Embryonic facial prominence (tissue), 1 donor: ENCODE results near the gene MEST.
"Not testable (repeated sequence)": the region's sequence is repeated elsewhere in the genome, so short reads cannot be mapped to it uniquely, and the experiment has no call there.

Source experiments
- DNase-seq: peaks from one replicate; pipeline ENCODE4 v3.0.0-alpha.2; 2016; ENCODE audit errors: extremely low spot score

MEST gene

GRCh38 chr7:130483031-130483430, 8.9 kb upstream of the MEST start:
- no peak for DNase-seq

- no peak for DNase-seq
Measured at GRCh38 chr7:130485734-130486113, 6.2 kb upstream of the MEST start.

- no peak for DNase-seq
Measured at GRCh38 chr7:130486114-130486953, 5.6 kb upstream of the MEST start.

- DNase-seq = no peak
Measured at GRCh38 chr7:130486954-130487436, 4.9 kb upstream of the MEST start.

- DNase-seq = no peak
Measured at GRCh38 chr7:130488392-130489139, 3.3 kb upstream of the MEST start.

DNA sequence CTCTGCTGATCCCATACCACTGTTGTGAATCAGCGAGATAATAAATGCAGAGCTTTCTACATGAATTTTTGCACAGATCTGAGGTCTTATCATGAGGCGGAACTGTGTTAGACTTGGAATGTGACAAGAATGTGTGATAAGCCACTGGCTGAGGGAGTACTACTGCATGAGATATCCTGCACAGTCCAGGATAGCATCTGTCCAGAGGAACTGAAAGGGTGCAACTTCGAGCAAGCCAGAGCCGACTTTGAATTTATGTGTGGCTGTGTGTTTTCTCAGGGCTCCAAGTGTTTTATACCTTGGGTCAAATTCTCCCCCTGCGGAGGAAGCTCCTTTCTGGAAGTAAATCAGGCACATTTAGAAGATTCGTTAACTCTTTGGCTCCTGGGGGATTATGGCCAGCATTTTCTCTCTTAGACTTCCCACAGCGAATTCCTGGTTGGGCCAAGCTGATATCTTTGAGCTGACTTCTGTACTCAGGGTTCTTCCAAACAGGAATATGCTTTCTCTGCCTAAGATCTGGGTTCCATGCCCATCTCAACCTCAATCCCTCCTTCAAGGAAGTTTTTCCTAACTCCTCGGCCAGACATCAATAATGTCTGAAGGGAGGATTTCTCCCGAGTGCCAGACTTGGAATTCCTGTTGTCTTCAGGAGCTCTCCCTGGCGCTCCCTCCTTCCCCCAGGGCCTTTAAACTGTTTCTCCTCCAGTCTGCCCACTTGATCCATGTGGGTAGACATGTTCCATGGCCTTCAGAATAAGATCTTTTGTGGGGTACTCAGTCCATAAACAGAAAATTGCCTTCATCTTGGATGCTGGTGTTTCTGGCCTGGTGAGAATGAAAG, 2.5 kb upstream of the MEST start:
- no peak for DNase-seq

DNA sequence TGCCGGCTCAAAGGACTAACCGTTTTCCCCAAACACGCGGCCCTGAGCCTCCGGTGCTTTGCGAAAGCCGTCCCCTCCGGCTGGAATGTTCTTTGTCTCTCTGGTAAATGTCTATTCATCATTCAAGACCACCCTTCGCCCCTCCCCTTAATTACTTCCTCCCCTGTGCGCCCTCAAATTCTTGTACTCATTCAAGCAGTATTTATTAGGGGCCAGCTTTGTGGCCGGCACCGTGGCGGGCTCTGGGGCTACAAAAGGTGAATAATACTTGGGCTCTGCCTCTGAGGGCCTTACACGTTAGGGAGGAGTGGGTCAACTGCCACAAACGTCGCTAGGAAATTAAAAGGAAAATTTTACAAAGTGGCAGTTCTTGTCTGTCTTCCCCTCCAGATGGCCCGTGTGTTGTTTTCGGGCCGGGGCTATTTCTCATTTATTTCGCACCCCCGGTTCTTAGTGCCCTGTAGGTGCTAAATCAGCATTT, 1.5 kb upstream of the MEST start:
- no peak for DNase-seq

- DNase-seq = no peak
Measured at GRCh38 chr7:130490888-130491804, 739 bp upstream of the MEST start.

DNA sequence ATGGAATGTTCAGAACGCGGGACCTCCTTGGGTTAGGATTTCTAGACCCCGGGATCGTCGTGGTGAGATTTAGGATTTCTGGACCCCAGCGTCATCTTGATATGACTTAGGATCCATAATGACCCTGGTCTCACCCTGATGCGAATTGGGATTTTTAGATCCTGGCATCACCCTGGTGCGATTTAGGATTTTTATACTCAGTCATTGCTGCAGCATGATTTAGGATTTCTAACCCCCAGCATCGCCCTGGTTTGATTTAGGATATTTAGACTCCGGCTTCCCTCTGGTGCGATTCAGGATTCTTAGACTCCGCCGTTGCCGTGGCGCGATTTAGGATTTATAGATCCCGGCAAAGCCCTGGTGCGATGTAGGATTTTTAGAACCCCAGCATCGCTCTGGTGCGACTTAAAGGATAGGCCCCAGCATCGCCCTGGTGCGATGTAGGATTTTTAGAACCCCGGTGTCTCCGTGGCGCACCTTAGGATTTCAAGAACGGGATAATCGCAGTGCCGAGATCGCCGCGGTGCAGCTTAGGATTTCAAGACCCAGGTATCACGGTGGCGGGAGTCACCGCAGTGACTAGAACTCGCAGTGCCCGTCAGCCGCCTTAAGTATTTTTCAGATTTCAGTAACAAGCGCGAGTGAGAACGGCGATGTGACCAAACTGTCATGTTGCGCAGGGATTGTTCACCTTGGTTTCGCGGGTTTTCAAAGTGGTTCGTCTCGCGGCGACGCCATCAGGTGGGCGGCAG, 814 bp downstream of the MEST start:
- no peak for DNase-seq

GRCh38 chr7:130493275-130493873, 1.5 kb downstream of the MEST start:
- DNase-seq = no peak

DNA sequence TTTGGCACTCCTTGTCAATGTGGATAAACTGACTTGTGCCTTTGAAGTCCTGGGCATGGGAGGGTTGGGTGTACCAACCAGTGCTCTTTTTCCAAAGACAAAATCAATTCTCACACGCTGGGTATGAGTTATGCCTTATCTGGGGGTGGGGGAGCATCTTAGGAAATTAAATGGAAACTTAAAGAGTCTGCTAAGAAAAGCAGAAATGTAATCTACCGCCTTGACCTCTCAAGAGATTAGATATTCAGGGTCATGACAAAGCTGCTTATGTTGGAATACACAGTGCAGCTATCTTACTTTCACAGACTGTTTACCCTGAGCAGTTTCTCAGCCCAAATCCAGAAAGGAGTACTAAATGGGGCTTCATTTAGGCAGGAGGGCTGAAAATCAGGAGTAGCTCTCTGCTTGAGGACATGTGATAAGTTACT, 2.6 kb downstream of the MEST start:
- no peak for DNase-seq

DNA sequence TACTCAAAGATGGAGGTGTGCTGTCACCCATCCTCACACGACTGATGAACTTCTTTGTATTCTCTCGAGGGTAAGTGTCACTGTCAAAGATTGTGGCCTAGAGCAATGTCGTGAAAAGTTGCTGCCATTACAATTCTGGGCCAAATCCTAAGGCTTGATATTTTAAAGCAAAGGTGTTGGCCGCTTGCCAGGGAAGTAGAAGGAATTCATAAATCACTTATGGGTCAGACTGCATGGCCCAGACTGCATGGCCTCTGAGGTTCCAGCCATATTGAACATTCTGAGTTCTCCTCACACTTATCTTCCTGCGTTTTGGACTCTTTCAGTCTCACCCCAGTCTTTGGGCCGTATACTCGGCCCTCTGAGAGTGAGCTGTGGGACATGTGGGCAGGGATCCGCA, 8.6 kb downstream of the MEST start:
- no peak for DNase-seq

- no peak for DNase-seq
Measured at GRCh38 chr7:130500910-130501309, 9.0 kb downstream of the MEST start.

DNA sequence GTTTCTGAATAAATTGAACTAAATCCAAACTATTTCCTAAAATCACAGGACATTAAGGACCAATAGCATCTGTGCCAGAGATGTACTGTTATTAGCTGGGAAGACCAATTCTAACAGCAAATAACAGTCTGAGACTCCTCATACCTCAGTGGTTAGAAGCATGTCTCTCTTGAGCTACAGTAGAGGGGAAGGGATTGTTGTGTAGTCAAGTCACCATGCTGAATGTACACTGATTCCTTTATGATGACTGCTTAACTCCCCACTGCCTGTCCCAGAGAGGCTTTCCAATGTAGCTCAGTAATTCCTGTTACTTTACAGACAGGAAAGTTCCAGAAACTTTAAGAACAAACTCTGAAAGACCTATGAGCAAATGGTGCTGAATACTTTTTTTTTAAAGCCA, 13.9 kb downstream of the MEST start:
- DNase-seq = no peak

- no peak for DNase-seq
Measured at GRCh38 chr7:130506358-130506757, 14.5 kb downstream of the MEST start.

- not testable (repeated sequence) for DNase-seq
Measured at GRCh38 chr7:130512038-130512437, 20.2 kb downstream of the MEST start.

- DNase-seq = no peak
Measured at GRCh38 chr7:130513447-130513846, 21.6 kb downstream of the MEST start.

- DNase-seq = no peak
Measured at GRCh38 chr7:130515315-130516040, 23.6 kb downstream of the MEST start.
